ENCODE results near the gene SPNS2. TPM values are rescaled to one million over a fixed set of nuclear protein-coding genes. Genes with fewer than 3 reads are reported as not detected.

Gene SPNS2
- total RNA-seq, 1 experiment from 2014 or later, result 0.33 TPM

DNA sequence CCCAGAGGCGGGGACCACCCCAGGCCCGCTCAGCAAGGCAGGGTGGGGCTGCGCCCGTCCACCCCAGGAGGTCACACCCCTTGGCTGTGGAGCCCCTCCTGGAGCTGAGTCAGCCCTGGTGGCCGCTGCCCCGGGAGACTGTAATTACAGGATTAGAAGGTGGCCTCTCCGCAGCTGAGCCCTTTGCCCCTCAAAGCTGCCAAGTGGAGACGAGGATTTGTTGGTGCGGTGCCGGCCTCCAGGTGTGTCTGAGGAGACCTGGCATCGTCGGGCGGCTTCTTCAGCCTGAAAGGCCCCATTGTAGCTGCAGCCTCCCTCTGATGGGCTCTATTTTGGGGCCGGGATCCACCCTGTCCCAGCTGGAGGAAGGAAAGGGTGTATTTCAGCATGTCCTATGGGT, 22.7 kb upstream of the SPNS2 start:
- H3K27ac Mint-ChIP-seq, result no peak overlapping the region
- no peaks in the 10 kb centered on the region for H3K9me3 Mint-ChIP-seq
- Histone ChIP-seq H2AK5ac (ENCODE audit: insufficient read length, low read length) (no peak overlapping the region), H2AFZ (ENCODE audit: low read length) (no peak overlapping the region), H4K5ac (ENCODE audit: insufficient read length, low read depth, low read length) (no peak overlapping the region), H4K91ac (ENCODE audit: insufficient read length, low read depth, low read length) (no peak overlapping the region), H3K79me2 (ENCODE audit: insufficient read depth, low read length) (no peaks in the 10 kb centered on the region), H4K8ac (replicated peaks; ENCODE audit: insufficient read length, low read depth, low read length) (no peak overlapping the region), H3K9ac (ENCODE audit: extremely low read depth, insufficient read length, low read length) (no peak overlapping the region), H3K4me2 (ENCODE audit: insufficient read depth, insufficient read length, low read length) (no peak overlapping the region), H4K20me1 (ENCODE audit: control insufficient read depth, insufficient read depth, insufficient read length) (no peaks in the 10 kb centered on the region), H3K27me3 (ENCODE audit: insufficient read depth, low read length) (no peaks in the 10 kb centered on the region), H3K4ac (ENCODE audit: low read depth, low read length) (no peak overlapping the region), H3T11ph (ENCODE audit: low read length) (no peak overlapping the region), H3K23me2 (ENCODE audit: insufficient read length, low read depth, low read length, poor library complexity, severe bottlenecking) (no peaks in the 10 kb centered on the region), H3K9me3 (ENCODE audit: control insufficient read depth, low read depth, low read length) (no peaks in the 10 kb centered on the region), H3K23ac (ENCODE audit: insufficient read length, low read depth, low read length) (no peak overlapping the region), H2BK20ac (ENCODE audit: low read depth, low read length, poor library complexity, severe bottlenecking) (no peak overlapping the region), H3K27ac (ENCODE audit: insufficient read length, low read depth, low read length) (no peak overlapping the region), H3K18ac (ENCODE audit: insufficient read length, low read depth, low read length) (no peak overlapping the region), H3K79me1 (ENCODE audit: insufficient read depth, low read depth, low read length, poor library complexity, severe bottlenecking) (no peaks in the 10 kb centered on the region), H2BK15ac (ENCODE audit: low read depth, low read length) (no peak overlapping the region), H3K4me1 (ENCODE audit: insufficient read depth, low read length) (no peaks in the 10 kb centered on the region), H2BK120ac (ENCODE audit: low read depth, low read length, poor library complexity, severe bottlenecking) (no peak overlapping the region), H3K56ac (ENCODE audit: insufficient read length, low read depth, low read length) (no peak overlapping the region), H2BK12ac (ENCODE audit: insufficient read length, low read depth, low read length) (no peak overlapping the region), H2BK5ac (ENCODE audit: insufficient read length, low read length) (no peak overlapping the region), H3K14ac (ENCODE audit: insufficient read depth, low read length) (no peak overlapping the region)
- H3K27me3 Mint-ChIP-seq (ENCODE audit: low read depth), result peaks cover 4% of the 10 kb centered on the region
- no CpG with 5 or more reads among the region's 14 CpGs for WGBS (ENCODE audit: extremely low coverage, insufficient read length, low lambda C conversion rate)
- H3K4me1 Mint-ChIP-seq, result peaks cover 16 to 24% of the 10 kb centered on the region in 2 experiments
- DNase-seq, result no peak
- H3K36me3 Mint-ChIP-seq (ENCODE audit: insufficient read depth in 1 of 3, low read depth in 3 of 3), result no peaks in the 10 kb centered on the region
- no peak overlapping the region for H3K4me3 Mint-ChIP-seq
- TF ChIP-seq, protein P1, sequence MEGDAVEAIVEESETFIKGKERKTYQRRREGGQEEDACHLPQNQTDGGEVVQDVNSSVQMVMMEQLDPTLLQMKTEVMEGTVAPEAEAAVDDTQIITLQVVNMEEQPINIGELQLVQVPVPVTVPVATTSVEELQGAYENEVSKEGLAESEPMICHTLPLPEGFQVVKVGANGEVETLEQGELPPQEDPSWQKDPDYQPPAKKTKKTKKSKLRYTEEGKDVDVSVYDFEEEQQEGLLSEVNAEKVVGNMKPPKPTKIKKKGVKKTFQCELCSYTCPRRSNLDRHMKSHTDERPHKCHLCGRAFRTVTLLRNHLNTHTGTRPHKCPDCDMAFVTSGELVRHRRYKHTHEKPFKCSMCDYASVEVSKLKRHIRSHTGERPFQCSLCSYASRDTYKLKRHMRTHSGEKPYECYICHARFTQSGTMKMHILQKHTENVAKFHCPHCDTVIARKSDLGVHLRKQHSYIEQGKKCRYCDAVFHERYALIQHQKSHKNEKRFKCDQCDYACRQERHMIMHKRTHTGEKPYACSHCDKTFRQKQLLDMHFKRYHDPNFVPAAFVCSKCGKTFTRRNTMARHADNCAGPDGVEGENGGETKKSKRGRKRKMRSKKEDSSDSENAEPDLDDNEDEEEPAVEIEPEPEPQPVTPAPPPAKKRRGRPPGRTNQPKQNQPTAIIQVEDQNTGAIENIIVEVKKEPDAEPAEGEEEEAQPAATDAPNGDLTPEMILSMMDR (conservative IDR thresholded peaks at IDR 0.05), result no peak
